Psoas muscle (tissue), 8 donors: ENCODE measurements around the gene SEMA3C. TPM values are rescaled to one million over a fixed set of nuclear protein-coding genes. Genes with fewer than 3 reads are reported as not detected.

Experiments used
- ATAC-seq, 4 donors: fragments of 200-7000 bp; cut with Tn5 transposase; one replicate each; pipeline ENCODE4 v1.9.1; 2020; ENCODE audit warnings: moderate library complexity in 3 of 4, mild to moderate bottlenecking in 2 of 4
- DNase-seq, 2 donors: peaks; one replicate each; pipeline ENCODE4 v3.0.0-alpha.2; 2020
- H3K27ac ChIP-seq: fragments of 200-600 bp; one replicate; pipeline ENCODE4 v1.8.0; 2022
- H3K27me3 ChIP-seq, 3 donors: fragments of 200-600 bp in 1 of 3; one replicate each; pipeline versions ENCODE4 v1.6.1 to v1.8.0; 2013 to 2022; ENCODE audit warnings: low read length in 2 of 3, mild to moderate bottlenecking in 2 of 3, moderate library complexity in 1 of 3; ENCODE audit not compliant: insufficient read depth in 3 of 3
- H3K36me3 ChIP-seq, 2 donors: fragments of 200-600 bp in 1 of 2; one replicate each; pipeline versions ENCODE4 v1.6.1 to v1.8.0; 2013 to 2022; ENCODE audit warnings: low read depth in 1 of 2, mild to moderate bottlenecking in 1 of 2, moderate library complexity in 1 of 2; ENCODE audit not compliant: insufficient read depth in 1 of 2
- H3K4me1 ChIP-seq: fragments of 200-600 bp; one replicate; pipeline ENCODE4 v1.8.0; 2022
- H3K4me3 ChIP-seq: fragments of 200-600 bp; one replicate; pipeline ENCODE4 v1.8.0; 2022; ENCODE audit warnings: mild to moderate bottlenecking
- H3K9me3 ChIP-seq: fragments of 200-600 bp; one replicate; pipeline ENCODE4 v1.8.0; 2022
- CTCF ChIP-seq: fragments of 200-600 bp; IDR thresholded peaks from one replicate; pipeline ENCODE4 v1.8.0; 2022; ENCODE audit warnings: antibody characterized with exemption
- WGBS, 3 donors: extraction: QIAGEN DNeasy Blood & Tissue Kit; methylation state at CpG; one replicate each; pipeline versions ENCODE4 v1.1.6 to v1.1.7; 2013; 5-methylcytosine and 5-hydroxymethylcytosine counted together
- intact Hi-C, 2 donors: fragments of 100-400 bp; cut with DNase I; formaldehyde crosslinking; loops; one replicate each; pipeline versions ENCODE4 v1.11.0 to v1.14.2; 2022
- long read RNA-seq, 2 donors: library from polyadenylated mRNA; unstranded; transcript quantifications; one replicate each; pipeline ENCODE4 v2.0.0, GENCODE V29; 2021
- polyA plus RNA-seq, 3 donors: library from polyadenylated mRNA; stranded (reverse); fragments of 200-250 nt; gene quantifications; one replicate each; pipeline ENCODE4 v1.2.3, GENCODE V29; 2013
- total RNA-seq, 4 donors: library from RNA; stranded (reverse); fragmentation: NEBNext Ultra II Directional in 2 of 4; extraction: Animal tissue kit (Norgen Biotek cat#: 25700) in 2 of 4; gene quantifications; one replicate each; pipeline versions ENCODE4 v1.2.1 to v1.2.4, GENCODE V29; 2021 to 2023
- donor health status: healthy with polysubstance abuse.
- donor health status: DM: no; HTN: no; CAD: no; lungs with moderate emphysema.
- donor health status: Bipolar disorder and iron deficiency.
- donor health status: healthy.
- donor health status: DM: yes; HTN: yes; CAD: no.
- donor health status: DM: no; HTN: no; CAD: no.
- donor health status: DM: no; HTN: no; CAD: no.
- donor health status: DM: yes; HTN: yes; CAD: no.

The SEMA3C gene
- total RNA-seq (10 to 100 TPM; 15.1 to 63.1 (median 24.2) TPM), polyA plus RNA-seq (10 to 100 TPM in 2 of 3 donors, 1 to 10 TPM in 1; 6.6 to 19.5 (median 15.7) TPM)
- long read RNA-seq, donor 1, full-length matches to known transcripts, result 9 of 10 reads
- long read RNA-seq, donor 1, partial matches to known transcripts, result 1 of 10 reads
- long read RNA-seq, donor 1, other reads (novel, unspliced or antisense), result 0 of 10 reads
- long read RNA-seq, donor 2, full-length matches to known transcripts, result 21 of 31 reads
- long read RNA-seq, donor 2, partial matches to known transcripts, result 1 of 31 reads
- long read RNA-seq, donor 2, other reads (novel, unspliced or antisense), result 9 of 31 reads

- DNase-seq, result peak; percentile 94 to 95
- H3K4me3 ChIP-seq, result peak within 1 kb of the TSS; percentile 88
- WGBS, 3 donors, result 3 to 4% (median 3%) methylated on average over 71 of the region's 71 CpGs
- H3K4me1 ChIP-seq, result peaks cover 13% of the 10 kb centered on the region
- intact Hi-C loops, result loop anchor here (10.0 kb wide), 3 partner anchors 124 to 214 kb away; no protein-coding TSS in a partner anchor
- ATAC-seq, result peak; percentile 94 to 99 (median 97)
- H3K36me3 ChIP-seq, result peaks cover 3 to 14% of the 10 kb centered on the region in 2 donors
- peak within 1 kb of the TSS; percentile 80 for H3K27ac ChIP-seq
- H3K27me3 ChIP-seq, result no peaks in the 10 kb centered on the region
- no peak for TF ChIP-seq CTCF
- H3K9me3 ChIP-seq, result no peaks in the 10 kb centered on the region
Observed at GRCh38 chr7:80918909-80919721, at the start of gene SEMA3C. SEMA3C (minus strand) TSS chr7:80919051; CDS start chr7:80916781, 2,270 bp downstream.

- ATAC-seq (no peak), DNase-seq (no peak)
- H3K9me3 ChIP-seq, result no peaks in the 10 kb centered on the region
- H3K4me3 ChIP-seq, result no peak overlapping the region
- 72 to 87% (median 77%) methylated on average over 2 of the region's 2 CpGs for WGBS, 3 donors
- peaks cover 7% of the 10 kb centered on the region for H3K4me1 ChIP-seq
- intact Hi-C loops, result no loop called here
- no peaks in the 10 kb centered on the region for H3K27me3 ChIP-seq
- H3K27ac ChIP-seq, result no peak overlapping the region
- no peaks in the 10 kb centered on the region for H3K36me3 ChIP-seq
- TF ChIP-seq CTCF, result no peak
Observed at GRCh38 chr7:80968606-80969005, 49.8 kb upstream of the SEMA3C start.

GRCh38 chr7:80967917-80968297 lies 49.1 kb upstream of the SEMA3C start:
- no peaks in the 10 kb centered on the region for H3K36me3 ChIP-seq
- intact Hi-C loops, result no loop called here
- no peak for TF ChIP-seq CTCF
- peaks cover 7% of the 10 kb centered on the region for H3K4me1 ChIP-seq
- DNase-seq (no peak), ATAC-seq (no peak)
- H3K27ac ChIP-seq, result no peak overlapping the region
- 70 to 83% (median 75%) methylated on average over 5 of the region's 5 CpGs for WGBS, 3 donors
- no peak overlapping the region for H3K4me3 ChIP-seq
- H3K9me3 ChIP-seq, result no peaks in the 10 kb centered on the region
- H3K27me3 ChIP-seq, result no peaks in the 10 kb centered on the region

GRCh38 chr7:80967071-80967916 lies 48.4 kb upstream of the SEMA3C start:
- DNase-seq (no peak), ATAC-seq (no peak)
- intact Hi-C loops, result no loop called here
- Histone ChIP-seq H3K36me3 (no peaks in the 10 kb centered on the region), H3K27me3 (no peaks in the 10 kb centered on the region), H3K27ac (no peak overlapping the region), H3K4me3 (no peak overlapping the region), H3K9me3 (no peaks in the 10 kb centered on the region), H3K4me1 (peaks cover 7% of the 10 kb centered on the region)
- 49 to 74% (median 58%) methylated on average over 3 of the region's 3 CpGs for WGBS, 3 donors
- no peak for TF ChIP-seq CTCF
